Testis (tissue), 2 donors: Measurements from ENCODE around the gene ANKS1B.
"Not testable (repeated sequence)": the region's sequence is repeated elsewhere in the genome, so short reads cannot be mapped to it uniquely, and the experiment has no call there.

Experiments used
- CTCF ChIP-seq, 3 experiments: fragments of 450-650 bp in 2 of 3; fragments of 200-600 bp in 1 of 3; sonication (generic) in 1 of 3; IDR thresholded peaks; one replicate each; pipeline ENCODE4 v1.5.1; 2016 to 2019; ENCODE audit warnings: antibody characterized with exemption in 3 of 3, mild to moderate bottlenecking in 2 of 3, moderate library complexity in 1 of 3
- POLR2A ChIP-seq: fragments of 450-650 bp; IDR thresholded peaks from one replicate; pipeline ENCODE4 v1.6.1; 2017; ENCODE audit warnings: antibody characterized with exemption, mild to moderate bottlenecking, moderate library complexity

GRCh38 chr12:99720083-99720465 is 264.7 kb downstream of the ANKS1B start:
- TF ChIP-seq CTCF (IDR thresholded peaks at IDR 0.05); POLR2A: not testable (repeated sequence)
